ENCODE results near the gene ACBD6. TPM values are rescaled to one million over a fixed set of nuclear protein-coding genes. Genes with fewer than 3 reads are reported as not detected.

Gene ACBD6
- total and polyA plus RNA-seq, 10 of the 15 experiments (the other 5 are each of a cell fraction or from before 2014, with no cell fraction given), result 15.0 to 67.3 (median 55.0) TPM

GRCh38 chr1:180407051-180407450 lies 95.3 kb downstream of the ACBD6 start (continued):
- no peak for TF ChIP-seq CTCF (IDR thresholded peaks at IDR 0.05 in 2 of 3, conservative IDR thresholded peaks at IDR 0.05 in 1 of 3; ENCODE audit: control insufficient read depth in 2 of 3, extremely low read depth in 1 of 3, insufficient read depth in 1 of 3, low read depth in 3 of 3, low read length in 3 of 3)
- TF ChIP-seq, protein P1, sequence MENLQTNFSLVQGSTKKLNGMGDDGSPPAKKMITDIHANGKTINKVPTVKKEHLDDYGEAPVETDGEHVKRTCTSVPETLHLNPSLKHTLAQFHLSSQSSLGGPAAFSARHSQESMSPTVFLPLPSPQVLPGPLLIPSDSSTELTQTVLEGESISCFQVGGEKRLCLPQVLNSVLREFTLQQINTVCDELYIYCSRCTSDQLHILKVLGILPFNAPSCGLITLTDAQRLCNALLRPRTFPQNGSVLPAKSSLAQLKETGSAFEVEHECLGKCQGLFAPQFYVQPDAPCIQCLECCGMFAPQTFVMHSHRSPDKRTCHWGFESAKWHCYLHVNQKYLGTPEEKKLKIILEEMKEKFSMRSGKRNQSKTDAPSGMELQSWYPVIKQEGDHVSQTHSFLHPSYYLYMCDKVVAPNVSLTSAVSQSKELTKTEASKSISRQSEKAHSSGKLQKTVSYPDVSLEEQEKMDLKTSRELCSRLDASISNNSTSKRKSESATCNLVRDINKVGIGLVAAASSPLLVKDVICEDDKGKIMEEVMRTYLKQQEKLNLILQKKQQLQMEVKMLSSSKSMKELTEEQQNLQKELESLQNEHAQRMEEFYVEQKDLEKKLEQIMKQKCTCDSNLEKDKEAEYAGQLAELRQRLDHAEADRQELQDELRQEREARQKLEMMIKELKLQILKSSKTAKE (IDR thresholded peaks at IDR 0.05; ENCODE audit: low read depth, poor library complexity, severe bottlenecking), result no peak
- no peak for TF ChIP-seq CREB1 (IDR thresholded peaks at IDR 0.05; ENCODE audit: low read depth)
- no peak for TF ChIP-seq NFYB (IDR thresholded peaks at IDR 0.05; ENCODE audit: insufficient read depth, low read depth, low read length)

DNA sequence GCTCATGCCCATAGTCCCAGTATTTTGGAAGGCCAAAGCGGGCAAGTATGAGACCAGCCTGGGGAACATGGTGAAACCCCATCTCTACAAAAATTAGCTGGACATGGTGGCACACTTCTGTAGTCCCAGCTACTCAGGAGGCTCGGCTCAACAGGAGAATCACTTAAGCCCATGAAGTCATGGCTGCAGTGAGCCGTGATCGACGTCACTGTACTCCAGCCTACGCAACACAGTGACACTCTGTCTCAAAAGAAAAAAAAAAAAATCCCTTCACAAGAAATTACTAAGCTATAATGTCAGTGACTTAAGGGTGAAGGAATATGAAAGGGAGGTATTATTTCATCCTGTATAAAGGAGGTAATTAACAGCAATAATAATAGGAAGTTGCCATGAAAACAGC lies 99.8 kb downstream of the ACBD6 start:
- H3K27ac ChIP-seq (ENCODE audit: control insufficient read depth, insufficient read depth), result no peak overlapping the region
- no peak overlapping the region for H3K4me3 ChIP-seq
- H3K9me3 ChIP-seq (replicated peaks; ENCODE audit: control insufficient read depth, insufficient read depth, low read length), result no peaks in the 10 kb centered on the region; the same call in 2 of the 3 replicates
- H3K27me3 ChIP-seq (replicated peaks in 1 of 2; ENCODE audit: control insufficient read depth in 2 of 2, insufficient read depth in 2 of 2, low read length in 1 of 2), result no peaks in the 10 kb centered on the region
- no peak for TF ChIP-seq EGR1 (IDR thresholded peaks at IDR 0.05; ENCODE audit: borderline replicate concordance in 1 of 2, low read depth in 2 of 2, low read length in 2 of 2)
- no peak for TF ChIP-seq GATAD2B (conservative IDR thresholded peaks at IDR 0.05; ENCODE audit: low read depth)
- TF ChIP-seq RELA (IDR thresholded peaks at IDR 0.05; ENCODE audit: borderline replicate concordance, partially characterized antibody), result no peak
- TF ChIP-seq RBBP5 (conservative IDR thresholded peaks at IDR 0.05), result no peak
- TF ChIP-seq NRF1 (conservative IDR thresholded peaks at IDR 0.05; ENCODE audit: low read depth, low read length), result no peak
- no peak for TF ChIP-seq TBL1XR1 (IDR thresholded peaks at IDR 0.05; ENCODE audit: low read depth, low read length)
- TF ChIP-seq KLF5 (IDR thresholded peaks at IDR 0.05; ENCODE audit: partially characterized antibody), result no peak
- no peak for TF ChIP-seq TAF1 (IDR thresholded peaks at IDR 0.05; ENCODE audit: borderline replicate concordance, low read depth, low read length)
- TF ChIP-seq HDAC2 (IDR thresholded peaks at IDR 0.05), result no peak
- TF ChIP-seq RAD21 (IDR thresholded peaks at IDR 0.05; ENCODE audit: insufficient read depth, low read depth, low read length), result no peak
- TF ChIP-seq CHD4 (IDR thresholded peaks at IDR 0.05), result no peak
- no peak for TF ChIP-seq CBX3 (IDR thresholded peaks at IDR 0.05; ENCODE audit: borderline replicate concordance, low read depth)
- TF ChIP-seq ETV6 (conservative IDR thresholded peaks at IDR 0.05 in 1 of 2, IDR thresholded peaks at IDR 0.05 in 1 of 2; ENCODE audit: borderline replicate concordance in 1 of 2, low read depth in 1 of 2), result no peak
- no peak for TF ChIP-seq BMI1 (IDR thresholded peaks at IDR 0.05; ENCODE audit: borderline replicate concordance)
- no peak for TF ChIP-seq ZNF274 (IDR thresholded peaks at IDR 0.05; ENCODE audit: insufficient read depth, insufficient read length)
- TF ChIP-seq MTA3 (IDR thresholded peaks at IDR 0.05; ENCODE audit: borderline replicate concordance, low read length), result no peak
- no peak for TF ChIP-seq CREM (IDR thresholded peaks at IDR 0.05; ENCODE audit: low read depth)
- in situ Hi-C loops (cut with MboI), result no loop called here
- H3K9ac ChIP-seq (ENCODE audit: control insufficient read depth, insufficient read depth, low read length), result no peak overlapping the region
- RAD21 ChIA-PET (ENCODE audit: unreplicated experiment), result no interaction called here
- H3K79me2 ChIP-seq (ENCODE audit: control insufficient read depth, insufficient read depth, low read length), result no peaks in the 10 kb centered on the region
- FAIRE-seq (no peak), ATAC-seq (no peak), DNase-seq (ENCODE audit: low read depth, low spot score) (no peak)
- no peaks in the 10 kb centered on the region for H3K4me1 ChIP-seq (ENCODE audit: control insufficient read depth, insufficient read depth, low read length)
- SMC1A ChIA-PET (ENCODE audit: uncharacterized antibody, unreplicated experiment), result interaction anchor here (0.6 kb wide), 3 partner anchors 12 to 107 kb away, joined by 3 to 4 read pairs (median 3); no protein-coding TSS in a partner anchor
- no peak overlapping the region for H3K4me2 ChIP-seq (ENCODE audit: control insufficient read depth, insufficient read depth)
- no TSS peak for BruUV-seq (replicated peaks)
- no peak overlapping the region for H2AFZ ChIP-seq (ENCODE audit: control insufficient read depth, low read depth, low read length)
- 88% methylated on average over 6 of the region's 6 CpGs for WGBS (ENCODE audit: insufficient coverage, insufficient replicate concordance, low lambda C conversion rate, missing lambda C conversion rate)
- intact Hi-C loops (cut with micrococcal nuclease; ENCODE audit: unreplicated experiment), result no loop called here
- H4K20me1 ChIP-seq (ENCODE audit: control insufficient read depth, insufficient read depth), result no peaks in the 10 kb centered on the region
- POLR2A ChIA-PET, result interaction anchor here (0.6 kb wide), 1 partner anchor 1709 kb away, joined by 3 read pairs; no protein-coding TSS in a partner anchor
- CTCF ChIA-PET, result no interaction called here
- peaks cover 0 to 2% of the 10 kb centered on the region in 2 experiments; a peak in 2 of 4 replicates for H3K36me3 ChIP-seq (ENCODE audit: control insufficient read depth in 2 of 2, insufficient read depth in 2 of 2, low read length in 1 of 2)

Data from GM12878 (cell line).